K562 (cell line): Measurements from ENCODE around the gene METRNL. TPM values are rescaled to one million over a fixed set of nuclear protein-coding genes. Genes with fewer than 3 reads are reported as not detected.
A peak's percentile ranks its signal among the peaks of the same experiment; 100 is the strongest.

Experiments used
- CBFB ChIP-seq: sonication (generic); formaldehyde crosslinking; IDR thresholded peaks from 2 replicates; pipeline ENCODE4 v1.4.0; 2020; ENCODE audit warnings: mild to moderate bottlenecking, missing genetic modification reagents
- FOXP1 ChIP-seq: sonication (generic); formaldehyde crosslinking; IDR thresholded peaks from 2 replicates; pipeline ENCODE4 v1.8.0; 2022; ENCODE audit warnings: mild to moderate bottlenecking, missing genetic modification reagents
- PHF8 ChIP-seq: fragments of 200-600 bp; sonication (generic); IDR thresholded peaks from 2 replicates; pipeline ENCODE4 v1.6.1; 2012; ENCODE audit warnings: mixed run types, mild to moderate bottlenecking, inconsistent platforms, low read length, moderate library complexity, borderline replicate concordance
- RBM22 ChIP-seq: fragments of 200-400 bp; formaldehyde crosslinking; IDR thresholded peaks from 2 replicates; pipeline ENCODE4 v1.6.1; 2018; ENCODE audit warnings: low read length, low read depth; ENCODE audit not compliant: poor library complexity, severe bottlenecking
- SMARCB1 ChIP-seq: IDR thresholded peaks from 2 replicates; pipeline ENCODE4 v1.6.1; 2011; ENCODE audit warnings: improper control_type of control experiment, low read depth; ENCODE audit not compliant: insufficient read length
- ZNF212 ChIP-seq: fragments of 450-650 bp; formaldehyde crosslinking; IDR thresholded peaks from 2 replicates; pipeline ENCODE4 v1.4.0; 2020; ENCODE audit warnings: mild to moderate bottlenecking
- polyA plus RNA-seq, 8 experiments: library from polyadenylated mRNA; depleted of rRNA in 4 of 8; stranded (reverse) in 5 of 8; unstranded in 3 of 8; fragments of >200 nt; fragmentation: Nextera tagmentation in 2 of 8; fragmentation: Illumina TruSeq in 1 of 8; extraction: Ambion mirVana in 2 of 8; extraction: Trizol in 1 of 8; gene quantifications; 2 replicates each; pipeline versions ENCODE4 v1.2.1 to v1.2.3, GENCODE V29; 2011 to 2014; ENCODE audit warnings: inconsistent platforms in 1 of 8, missing spikeins in 1 of 8
- total RNA-seq, 7 experiments: library from RNA; depleted of rRNA in 6 of 7; stranded (reverse); fragments of >200 nt in 6 of 7; fragmentation: Illumina TruSeq in 2 of 7; extraction: Trizol in 2 of 7; gene quantifications; 2 replicates each; pipeline versions ENCODE4 v1.2.1 to v1.2.3, GENCODE V29; 2011 to 2021; ENCODE audit warnings: low replicate concordance in 1 of 7
- TF ChIP-seq, protein P1 (sequence below): fragments of 450-650 bp; IDR thresholded peaks from 2 replicates; pipeline ENCODE4 v1.6.1; 2018; ENCODE audit warnings: mild to moderate bottlenecking, low read depth; ENCODE audit not compliant: partially characterized antibody
- TF ChIP-seq, protein P2 (sequence below): sonication (generic); formaldehyde crosslinking; IDR thresholded peaks from 2 replicates; pipeline ENCODE4 v1.8.1; 2023; ENCODE audit warnings: missing genetic modification reagents, mild to moderate bottlenecking, borderline replicate concordance
- TF ChIP-seq, protein P3 (sequence below), 2 experiments: fragments of 250-450 bp in 1 of 2; fragments of 450-650 bp in 1 of 2; sonication (Bioruptor Pico) in 1 of 2; IDR thresholded peaks; 2 replicates each; pipeline versions ENCODE4 v1.6.1 to v1.8.0; 2016 to 2021; ENCODE audit warnings: mild to moderate bottlenecking in 2 of 2, moderate library complexity in 2 of 2, missing compliant biosample characterization in 1 of 2, missing genetic modification characterization in 1 of 2

Gene METRNL
- total and polyA plus RNA-seq, 9 of the 15 experiments (the other 6 are each of a cell fraction or from before 2014, with no cell fraction given): 0.17 to 31.8 (median 2.9) TPM

DNA sequence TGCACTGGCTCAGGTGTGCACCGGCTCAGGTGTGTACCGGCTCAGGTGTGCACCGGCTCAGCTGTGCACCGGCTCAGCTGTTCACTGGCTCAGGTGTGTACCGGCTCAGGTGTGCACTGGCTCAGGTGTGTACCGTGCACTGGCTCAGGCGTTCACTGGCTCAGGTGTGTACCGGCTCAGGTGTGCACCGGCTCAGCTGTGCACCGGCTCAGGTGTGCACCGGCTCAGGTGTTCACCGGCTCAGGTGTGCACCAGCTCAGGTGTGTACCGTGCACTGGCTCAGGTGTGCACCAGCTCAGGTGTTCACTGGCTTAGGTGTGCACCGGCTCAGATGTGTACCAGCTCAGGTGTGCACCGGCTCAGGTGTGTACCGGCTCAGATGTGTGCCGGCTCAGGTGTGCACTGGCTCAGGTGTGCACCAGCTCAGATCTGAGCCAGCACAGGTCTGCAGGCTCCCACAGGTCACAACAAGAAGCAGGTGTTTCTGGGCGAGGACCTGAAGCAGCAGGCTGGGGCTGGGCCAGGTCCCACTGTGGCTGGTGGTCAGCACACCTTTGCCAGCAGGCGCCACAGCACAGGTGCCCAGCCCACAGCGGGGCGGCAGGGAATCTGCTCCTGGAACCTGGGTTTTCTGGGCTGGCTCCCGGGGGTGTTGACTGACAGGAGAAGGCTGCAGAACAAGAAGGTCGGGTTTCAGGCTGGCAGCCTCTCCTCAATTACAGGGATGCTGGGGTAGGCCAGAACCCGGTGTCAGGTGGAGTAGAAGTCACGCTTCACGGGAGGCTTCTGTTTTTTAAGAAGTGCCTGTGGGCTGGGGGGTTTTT is 17.2 kb downstream of the METRNL start (continued):
- TF ChIP-seq, protein P1, sequence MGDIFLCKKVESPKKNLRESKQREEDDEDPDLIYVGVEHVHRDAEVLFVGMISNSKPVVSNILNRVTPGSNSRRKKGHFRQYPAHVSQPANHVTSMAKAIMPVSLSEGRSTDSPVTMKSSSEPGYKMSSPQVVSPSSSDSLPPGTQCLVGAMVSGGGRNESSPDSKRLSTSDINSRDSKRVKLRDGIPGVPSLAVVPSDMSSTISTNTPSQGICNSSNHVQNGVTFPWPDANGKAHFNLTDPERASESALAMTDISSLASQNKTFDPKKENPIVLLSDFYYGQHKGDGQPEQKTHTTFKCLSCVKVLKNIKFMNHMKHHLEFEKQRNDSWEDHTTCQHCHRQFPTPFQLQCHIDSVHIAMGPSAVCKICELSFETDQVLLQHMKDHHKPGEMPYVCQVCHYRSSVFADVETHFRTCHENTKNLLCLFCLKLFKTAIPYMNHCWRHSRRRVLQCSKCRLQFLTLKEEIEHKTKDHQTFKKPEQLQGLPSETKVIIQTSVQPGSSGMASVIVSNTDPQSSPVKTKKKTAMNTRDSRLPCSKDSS: no peak
- TF ChIP-seq SMARCB1: no peak
- peak; percentile 58 for TF ChIP-seq RBM22
- TF ChIP-seq, protein P2, sequence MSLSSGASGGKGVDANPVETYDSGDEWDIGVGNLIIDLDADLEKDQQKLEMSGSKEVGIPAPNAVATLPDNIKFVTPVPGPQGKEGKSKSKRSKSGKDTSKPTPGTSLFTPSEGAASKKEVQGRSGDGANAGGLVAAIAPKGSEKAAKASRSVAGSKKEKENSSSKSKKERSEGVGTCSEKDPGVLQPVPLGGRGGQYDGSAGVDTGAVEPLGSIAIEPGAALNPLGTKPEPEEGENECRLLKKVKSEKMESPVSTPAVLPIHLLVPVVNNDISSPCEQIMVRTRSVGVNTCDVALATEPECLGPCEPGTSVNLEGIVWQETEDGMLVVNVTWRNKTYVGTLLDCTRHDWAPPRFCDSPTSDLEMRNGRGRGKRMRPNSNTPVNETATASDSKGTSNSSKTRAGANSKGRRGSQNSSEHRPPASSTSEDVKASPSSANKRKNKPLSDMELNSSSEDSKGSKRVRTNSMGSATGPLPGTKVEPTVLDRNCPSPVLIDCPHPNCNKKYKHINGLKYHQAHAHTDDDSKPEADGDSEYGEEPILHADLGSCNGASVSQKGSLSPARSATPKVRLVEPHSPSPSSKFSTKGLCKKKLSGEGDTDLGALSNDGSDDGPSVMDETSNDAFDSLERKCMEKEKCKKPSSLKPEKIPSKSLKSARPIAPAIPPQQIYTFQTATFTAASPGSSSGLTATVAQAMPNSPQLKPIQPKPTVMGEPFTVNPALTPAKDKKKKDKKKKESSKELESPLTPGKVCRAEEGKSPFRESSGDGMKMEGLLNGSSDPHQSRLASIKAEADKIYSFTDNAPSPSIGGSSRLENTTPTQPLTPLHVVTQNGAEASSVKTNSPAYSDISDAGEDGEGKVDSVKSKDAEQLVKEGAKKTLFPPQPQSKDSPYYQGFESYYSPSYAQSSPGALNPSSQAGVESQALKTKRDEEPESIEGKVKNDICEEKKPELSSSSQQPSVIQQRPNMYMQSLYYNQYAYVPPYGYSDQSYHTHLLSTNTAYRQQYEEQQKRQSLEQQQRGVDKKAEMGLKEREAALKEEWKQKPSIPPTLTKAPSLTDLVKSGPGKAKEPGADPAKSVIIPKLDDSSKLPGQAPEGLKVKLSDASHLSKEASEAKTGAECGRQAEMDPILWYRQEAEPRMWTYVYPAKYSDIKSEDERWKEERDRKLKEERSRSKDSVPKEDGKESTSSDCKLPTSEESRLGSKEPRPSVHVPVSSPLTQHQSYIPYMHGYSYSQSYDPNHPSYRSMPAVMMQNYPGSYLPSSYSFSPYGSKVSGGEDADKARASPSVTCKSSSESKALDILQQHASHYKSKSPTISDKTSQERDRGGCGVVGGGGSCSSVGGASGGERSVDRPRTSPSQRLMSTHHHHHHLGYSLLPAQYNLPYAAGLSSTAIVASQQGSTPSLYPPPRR (CRISPR knock-in tag): no peak
- TF ChIP-seq, protein P3, sequence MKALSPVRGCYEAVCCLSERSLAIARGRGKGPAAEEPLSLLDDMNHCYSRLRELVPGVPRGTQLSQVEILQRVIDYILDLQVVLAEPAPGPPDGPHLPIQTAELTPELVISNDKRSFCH (CRISPR knock-in tag; IDR thresholded peaks at IDR 0.05): no peak
- TF ChIP-seq, protein P3 (tag; IDR thresholded peaks at IDR 0.05): no peak
- TF ChIP-seq ZNF212: no peak
- no peak for TF ChIP-seq FOXP1
- no peak for TF ChIP-seq PHF8
- 0 out of 2 replicates have a peak, but pooled peaks have one; percentile 30 for TF ChIP-seq CBFB (CRISPR knock-in tag)
